Measurements from ENCODE around the gene ACSF2. TPM values are rescaled to one million over a fixed set of nuclear protein-coding genes. Genes with fewer than 3 reads are reported as not detected.
A peak's percentile ranks its signal among the peaks of the same experiment; 100 is the strongest.
"Not testable (repeated sequence)": the region's sequence is repeated elsewhere in the genome, so short reads cannot be mapped to it uniquely, and the experiment has no call there.

ACSF2 gene
- total RNA-seq, 1 experiment from 2014 or later: 72.7 TPM

GRCh38 chr17:50397111-50397918 is 28.7 kb upstream of the ACSF2 start, which contains the start of gene LRRC59:
Gene LRRC59 (minus strand): TSS chr17:50397523. CDS start chr17:50397317, 206 bp downstream.
- TF ChIP-seq EZH2 (IDR thresholded peaks at IDR 0.05; ENCODE audit: low read length, unreplicated experiment): no peak
- TF ChIP-seq CTCF (conservative IDR thresholded peaks at IDR 0.05; ENCODE audit: low read depth, low read length): peak; percentile 95
- no peak for TF ChIP-seq EZH2phosphoT487 (IDR thresholded peaks at IDR 0.05; ENCODE audit: borderline replicate concordance, low read length)
- H3K9me2 ChIP-seq (replicated peaks; ENCODE audit: low read length): no peaks in the 10 kb centered on the region
- H3K4me1 ChIP-seq (ENCODE audit: insufficient read depth, low read length): peaks cover 37% of the 10 kb centered on the region
- H3K4me3 ChIP-seq (ENCODE audit: low read length): peak within 1 kb of the TSS; percentile 73
- ChIA-PET CTCF (interaction anchor here (0.5 to 2.2 kb wide), 12 partner anchors 9 to 313 kb away, joined by 3 to 15 read pairs (median 4); no protein-coding TSS in a partner anchor), POLR2A (ENCODE audit: unreplicated experiment) (interaction anchor here (0.6 kb wide), 1 partner anchor 336 kb away, joined by 3 read pairs; no protein-coding TSS in a partner anchor)
- H3K79me2 ChIP-seq (ENCODE audit: low read length): peaks cover 48% of the 10 kb centered on the region
- H2AFZ ChIP-seq (ENCODE audit: low read length): peak within 1 kb of the TSS; percentile 76
- ATAC-seq (peak; percentile 76), DNase-seq (peak; percentile 90)
- no peaks in the 10 kb centered on the region for H3K27me3 ChIP-seq (ENCODE audit: low read length)
- H4K20me1 ChIP-seq (ENCODE audit: low read length): peaks cover 40% of the 10 kb centered on the region
- no peaks in the 10 kb centered on the region for H3K9me3 ChIP-seq (ENCODE audit: low read length)
- H3K4me2 ChIP-seq (ENCODE audit: low read length): peak within 1 kb of the TSS; percentile 95
- TSS peak; percentile 42 for BruUV-seq (replicated peaks)
- H3K27ac ChIP-seq (ENCODE audit: low read length): peak within 1 kb of the TSS; percentile 84
- H3K36me3 ChIP-seq (ENCODE audit: low read depth, low read length): peaks cover 34% of the 10 kb centered on the region
- intact Hi-C loops (cut with micrococcal nuclease): loop anchor here (1.0 to 10.0 kb wide), 4 partner anchors 35 to 237 kb away; partner anchors contain the start of gene ABCC3
- peaks cover 11% of the 10 kb centered on the region for H3F3A ChIP-seq (ENCODE audit: low read length, unreplicated experiment)
- H3K9ac ChIP-seq (ENCODE audit: low read length): peak within 1 kb of the TSS; percentile 99

- no peak overlapping the region for H3K27ac ChIP-seq (ENCODE audit: low read length)
- no TSS peak for BruUV-seq (replicated peaks)
- H3K9me2 ChIP-seq (replicated peaks; ENCODE audit: low read length): no peaks in the 10 kb centered on the region
- peaks cover 28% of the 10 kb centered on the region for H3K36me3 ChIP-seq (ENCODE audit: low read depth, low read length)
- POLR2A ChIA-PET (ENCODE audit: unreplicated experiment): interaction anchor here (0.5 kb wide), 1 partner anchor 291 kb away, joined by 8 read pairs; no protein-coding TSS in a partner anchor
- intact Hi-C loops (cut with micrococcal nuclease): loop anchor here (1.0 to 10.0 kb wide), 4 partner anchors 36 to 237 kb away; partner anchors contain the start of gene ABCC3
- CTCF ChIA-PET: interaction anchor here (0.5 to 2.2 kb wide), 8 partner anchors 33 to 241 kb away, joined by 3 to 15 read pairs (median 4); no protein-coding TSS in a partner anchor
- H3K27me3 ChIP-seq (ENCODE audit: low read length): no peaks in the 10 kb centered on the region
- H3K9me3 ChIP-seq (ENCODE audit: low read length): no peaks in the 10 kb centered on the region
- H4K20me1 ChIP-seq (ENCODE audit: low read length): peaks cover 34% of the 10 kb centered on the region
- ATAC-seq: no peak
- H3F3A ChIP-seq (ENCODE audit: low read length, unreplicated experiment): peaks cover 10% of the 10 kb centered on the region
- peak overlapping the region; percentile 76 for H2AFZ ChIP-seq (ENCODE audit: low read length)
- peaks cover 32% of the 10 kb centered on the region for H3K4me1 ChIP-seq (ENCODE audit: insufficient read depth, low read length)
- DNase-seq: no peak
- peaks cover 45% of the 10 kb centered on the region for H3K79me2 ChIP-seq (ENCODE audit: low read length)
- peak overlapping the region; percentile 73; the same call in 1 of the 2 replicates for H3K4me3 ChIP-seq (ENCODE audit: low read length)
- H3K9ac ChIP-seq (ENCODE audit: low read length): peak overlapping the region; percentile 99; the same call in 1 of the 2 replicates
- H3K4me2 ChIP-seq (ENCODE audit: low read length): peak overlapping the region; percentile 95
- no peak for TF ChIP-seq EZH2phosphoT487 (IDR thresholded peaks at IDR 0.05; ENCODE audit: borderline replicate concordance, low read length)
- TF ChIP-seq CTCF (conservative IDR thresholded peaks at IDR 0.05; ENCODE audit: low read depth, low read length): no peak
- TF ChIP-seq EZH2 (IDR thresholded peaks at IDR 0.05; ENCODE audit: low read length, unreplicated experiment): no peak
Measured at GRCh38 chr17:50397919-50398285, 28.1 kb upstream of the ACSF2 start.

GRCh38 chr17:50398672-50399071 is 27.3 kb upstream of the ACSF2 start:
- intact Hi-C loops (cut with micrococcal nuclease): loop anchor here (10.0 kb wide), 1 partner anchor 236 kb away; the partner anchor contains the start of gene ABCC3
- POLR2A ChIA-PET (ENCODE audit: unreplicated experiment): not testable (repeated sequence)

GRCh38 chr17:50399591-50399990 is 26.4 kb upstream of the ACSF2 start:
- intact Hi-C loops (cut with micrococcal nuclease): loop anchor here (10.0 kb wide), 1 partner anchor 235 kb away; the partner anchor contains the start of gene ABCC3
- CTCF ChIA-PET; H3K27me3 ChIP-seq (ENCODE audit: low read length); H2AFZ ChIP-seq (ENCODE audit: low read length); DNase-seq; ATAC-seq; H3K9me3 ChIP-seq (ENCODE audit: low read length); H3K9me2 ChIP-seq (replicated peaks; ENCODE audit: low read length); BruUV-seq (replicated peaks); H3K4me2 ChIP-seq (ENCODE audit: low read length); H3K4me3 ChIP-seq (ENCODE audit: low read length); H3F3A ChIP-seq (ENCODE audit: low read length, unreplicated experiment); H3K27ac ChIP-seq (ENCODE audit: low read length); H3K9ac ChIP-seq (ENCODE audit: low read length): not testable (repeated sequence)
- Histone ChIP-seq H3K4me1 (ENCODE audit: insufficient read depth, low read length) (peaks cover 15% of the 10 kb centered on the region), H3K36me3 (ENCODE audit: low read depth, low read length) (peaks cover 11% of the 10 kb centered on the region; the same call in 1 of the 2 replicates), H4K20me1 (ENCODE audit: low read length) (peaks cover 18% of the 10 kb centered on the region), H3K79me2 (ENCODE audit: low read length) (peaks cover 28% of the 10 kb centered on the region)
- POLR2A ChIA-PET (ENCODE audit: unreplicated experiment): interaction anchor here (0.6 kb wide), 1 partner anchor 24 kb away, joined by 7 read pairs; no protein-coding TSS in a partner anchor

More at GRCh38 chr17:50398672-50399071, 27.3 kb upstream of the ACSF2 start:
- not testable (repeated sequence) for H3K9ac ChIP-seq (ENCODE audit: low read length); DNase-seq; H3K9me3 ChIP-seq (ENCODE audit: low read length); H3K4me3 ChIP-seq (ENCODE audit: low read length); H3K27ac ChIP-seq (ENCODE audit: low read length); ATAC-seq; H3K9me2 ChIP-seq (replicated peaks; ENCODE audit: low read length); H3F3A ChIP-seq (ENCODE audit: low read length, unreplicated experiment); H2AFZ ChIP-seq (ENCODE audit: low read length); H3K27me3 ChIP-seq (ENCODE audit: low read length); BruUV-seq (replicated peaks); H3K4me2 ChIP-seq (ENCODE audit: low read length)
- H3K79me2 ChIP-seq (ENCODE audit: low read length): peaks cover 38% of the 10 kb centered on the region
- H3K4me1 ChIP-seq (ENCODE audit: insufficient read depth, low read length): peaks cover 24% of the 10 kb centered on the region
- H3K36me3 ChIP-seq (ENCODE audit: low read depth, low read length): peaks cover 21% of the 10 kb centered on the region
- CTCF ChIA-PET: interaction anchor here (2.1 kb wide), 1 partner anchor 36 kb away, joined by 15 read pairs; no protein-coding TSS in a partner anchor
- H4K20me1 ChIP-seq (ENCODE audit: low read length): peaks cover 27% of the 10 kb centered on the region

All from PC-3 (cell line).